ENCODE results near the gene CUL4A. TPM values are rescaled to one million over a fixed set of nuclear protein-coding genes. Genes with fewer than 3 reads are reported as not detected.
"Not testable (repeated sequence)": the region's sequence is repeated elsewhere in the genome, so short reads cannot be mapped to it uniquely, and the experiment has no call there.

The CUL4A gene
- total RNA-seq, 1 donor from 2014 or later: 81.3 TPM

- Histone ChIP-seq H4K20me1 (ENCODE audit: insufficient read depth, low read length) (peaks cover 3% of the 10 kb centered on the region), H3K9me3 (ENCODE audit: insufficient read depth, low read depth, low read length) (no peaks in the 10 kb centered on the region), H3K9ac (ENCODE audit: low read length) (no peak overlapping the region), H3K27me3 (ENCODE audit: insufficient read depth, low read length) (no peaks in the 10 kb centered on the region), H2AFZ (ENCODE audit: low read depth, low read length) (no peak overlapping the region), H3K4me1 (ENCODE audit: insufficient read depth, low read length) (no peaks in the 10 kb centered on the region), H3K4me2 (ENCODE audit: low read length) (no peak overlapping the region), H3K4me3 (ENCODE audit: insufficient read depth, low read depth, low read length) (no peak overlapping the region), H3K27ac (ENCODE audit: low read depth, low read length) (no peak overlapping the region), H3K79me2 (ENCODE audit: insufficient read depth, low read length) (no peaks in the 10 kb centered on the region), H3K36me3 (ENCODE audit: insufficient read depth, low read length) (peaks cover 52% of the 10 kb centered on the region)
- Mint-ChIP-seq H3K4me3 (ENCODE audit: unreplicated experiment) (no peak overlapping the region), H3K4me1 (ENCODE audit: low read depth, unreplicated experiment) (peaks cover 2% of the 10 kb centered on the region), H3K27ac (ENCODE audit: unreplicated experiment) (no peak overlapping the region), H3K9me3 (ENCODE audit: unreplicated experiment) (no peaks in the 10 kb centered on the region), H3K27me3 (ENCODE audit: low read depth, unreplicated experiment) (no peaks in the 10 kb centered on the region), H3K36me3 (ENCODE audit: low read depth, unreplicated experiment) (peaks cover 3% of the 10 kb centered on the region)
- TF ChIP-seq CTCF (IDR thresholded peaks at IDR 0.05; ENCODE audit: insufficient read depth, low read depth, low read length): no peak
- TF ChIP-seq EZH2 (IDR thresholded peaks at IDR 0.05; ENCODE audit: insufficient read depth, low read length): no peak
- DNase-seq (ENCODE audit: low read depth): no peak
- FAIRE-seq: no peak
Measured at GRCh38 chr13:113239986-113240385, 30.6 kb downstream of the CUL4A start.

GRCh38 chr13:113241623-113242022, 32.2 kb downstream of the CUL4A start:
- not testable (repeated sequence) for H3K9me3 Mint-ChIP-seq (ENCODE audit: unreplicated experiment); H3K27me3 ChIP-seq (ENCODE audit: insufficient read depth, low read length); H3K9me3 ChIP-seq (ENCODE audit: insufficient read depth, low read depth, low read length); H3K79me2 ChIP-seq (ENCODE audit: insufficient read depth, low read length); H3K36me3 Mint-ChIP-seq (ENCODE audit: low read depth, unreplicated experiment); H2AFZ ChIP-seq (ENCODE audit: low read depth, low read length); H4K20me1 ChIP-seq (ENCODE audit: insufficient read depth, low read length); H3K27ac Mint-ChIP-seq (ENCODE audit: unreplicated experiment); FAIRE-seq; H3K9ac ChIP-seq (ENCODE audit: low read length); H3K27ac ChIP-seq (ENCODE audit: low read depth, low read length); H3K4me3 Mint-ChIP-seq (ENCODE audit: unreplicated experiment); H3K4me2 ChIP-seq (ENCODE audit: low read length); H3K4me1 Mint-ChIP-seq (ENCODE audit: low read depth, unreplicated experiment); H3K4me3 ChIP-seq (ENCODE audit: insufficient read depth, low read depth, low read length); H3K27me3 Mint-ChIP-seq (ENCODE audit: low read depth, unreplicated experiment); DNase-seq (ENCODE audit: low read depth); H3K4me1 ChIP-seq (ENCODE audit: insufficient read depth, low read length)
- peaks cover 62% of the 10 kb centered on the region for H3K36me3 ChIP-seq (ENCODE audit: insufficient read depth, low read length)

- no peak overlapping the region for H2AFZ ChIP-seq (ENCODE audit: low read depth, low read length)
- no peaks in the 10 kb centered on the region for H3K4me1 ChIP-seq (ENCODE audit: insufficient read depth, low read length)
- Mint-ChIP-seq H3K27me3 (ENCODE audit: low read depth, unreplicated experiment) (no peaks in the 10 kb centered on the region), H3K36me3 (ENCODE audit: low read depth, unreplicated experiment) (peaks cover 11% of the 10 kb centered on the region), H3K4me1 (ENCODE audit: low read depth, unreplicated experiment) (no peaks in the 10 kb centered on the region), H3K27ac (ENCODE audit: unreplicated experiment) (no peak overlapping the region), H3K9me3 (ENCODE audit: unreplicated experiment) (no peaks in the 10 kb centered on the region), H3K4me3 (ENCODE audit: unreplicated experiment) (no peak overlapping the region)
- DNase-seq (ENCODE audit: low read depth) (no peak), FAIRE-seq (no peak)
- no peaks in the 10 kb centered on the region for H3K79me2 ChIP-seq (ENCODE audit: insufficient read depth, low read length)
- no peak overlapping the region for H3K4me3 ChIP-seq (ENCODE audit: insufficient read depth, low read depth, low read length)
- no peaks in the 10 kb centered on the region for H3K27me3 ChIP-seq (ENCODE audit: insufficient read depth, low read length)
- no peak overlapping the region for H3K4me2 ChIP-seq (ENCODE audit: low read length)
- H3K9me3 ChIP-seq (ENCODE audit: insufficient read depth, low read depth, low read length): no peaks in the 10 kb centered on the region
- no peak overlapping the region for H3K9ac ChIP-seq (ENCODE audit: low read length)
- peaks cover 67% of the 10 kb centered on the region for H3K36me3 ChIP-seq (ENCODE audit: insufficient read depth, low read length)
- peaks cover 3% of the 10 kb centered on the region for H4K20me1 ChIP-seq (ENCODE audit: insufficient read depth, low read length)
- TF ChIP-seq EZH2 (IDR thresholded peaks at IDR 0.05; ENCODE audit: insufficient read depth, low read length) (no peak), CTCF (IDR thresholded peaks at IDR 0.05; ENCODE audit: insufficient read depth, low read depth, low read length) (no peak)
- H3K27ac ChIP-seq (ENCODE audit: low read depth, low read length): no peak overlapping the region
Measured at GRCh38 chr13:113243847-113244246, 34.4 kb downstream of the CUL4A start.
